Lung (tissue), 12 donors: ENCODE data around the gene HBS1L. TPM values are rescaled to one million over a fixed set of nuclear protein-coding genes. Genes with fewer than 3 reads are reported as not detected.

Experiments used
- ATAC-seq: fragments of 200-7000 bp; cut with Tn5 transposase; one replicate; pipeline ENCODE4 v1.9.1; 2020; ENCODE audit warnings: moderate number of reproducible peaks; ENCODE audit not compliant: insufficient read depth, low FRiP score
- DNase-seq, 3 donors: peaks; one replicate each; pipeline ENCODE4 v3.0.0-alpha.2; 2013 to 2017
- H3K27ac ChIP-seq, 2 donors: one replicate each; pipeline ENCODE4 v1.5.1; 2013; ENCODE audit warnings: mild to moderate bottlenecking in 2 of 2, moderate library complexity in 2 of 2, control low read depth in 1 of 2, inconsistent platforms in 1 of 2, low read depth in 1 of 2, low read length in 1 of 2
- H3K27me3 ChIP-seq, 3 donors: one replicate each; pipeline ENCODE4 v1.5.1; 2013; ENCODE audit warnings: low read length in 2 of 3; ENCODE audit not compliant: control insufficient read depth in 3 of 3, insufficient read depth in 3 of 3
- H3K36me3 ChIP-seq, 4 donors: one replicate each; pipeline ENCODE4 v1.5.1; 2013; ENCODE audit warnings: low read length in 4 of 4, mild to moderate bottlenecking in 1 of 4, moderate library complexity in 1 of 4; ENCODE audit not compliant: control insufficient read depth in 4 of 4, insufficient read depth in 4 of 4
- H3K4me1 ChIP-seq, 5 donors: one replicate each; pipeline ENCODE4 v1.5.1; 2013; ENCODE audit warnings: low read length in 5 of 5, mild to moderate bottlenecking in 2 of 5, moderate library complexity in 1 of 5; ENCODE audit not compliant: control insufficient read depth in 5 of 5, insufficient read depth in 5 of 5
- H3K4me3 ChIP-seq: one replicate; pipeline ENCODE4 v1.5.1; 2013; ENCODE audit warnings: mild to moderate bottlenecking, control low read depth, moderate library complexity
- H3K9ac ChIP-seq, 2 donors: one replicate each; pipeline ENCODE4 v1.5.1; 2013; ENCODE audit warnings: low read length in 2 of 2, control low read depth in 1 of 2; ENCODE audit not compliant: insufficient read depth in 1 of 2
- H3K9me3 ChIP-seq, 4 donors: one replicate each; pipeline ENCODE4 v1.5.1; 2013; ENCODE audit warnings: low read length in 3 of 4, mild to moderate bottlenecking in 1 of 4, moderate library complexity in 1 of 4; ENCODE audit not compliant: control insufficient read depth in 4 of 4, insufficient read depth in 3 of 4
- CTCF ChIP-seq: IDR thresholded peaks from 2 replicates; pipeline ENCODE4 v1.5.1; 2012; ENCODE audit warnings: mild to moderate bottlenecking; ENCODE audit errors: control extremely low read depth, extremely low read depth
- WGBS, 2 donors: extraction: QIAGEN DNeasy Blood & Tissue Kit; methylation state at CpG; one replicate each; pipeline ENCODE4 v1.1.7; 2013; 5-methylcytosine and 5-hydroxymethylcytosine counted together
- polyA plus RNA-seq, 2 donors: library from polyadenylated mRNA; stranded (reverse); fragments of 200-250 nt; gene quantifications; one replicate each; pipeline ENCODE4 v1.2.1, GENCODE V29; 2013
- total RNA-seq, 2 donors: library from RNA; depleted of rRNA in 1 of 2; stranded (reverse); fragments of >200 nt in 1 of 2; gene quantifications; one replicate each; pipeline ENCODE4 v1.2.1, GENCODE V29; 2014 to 2021
- donor health status: control.
- donor health status: control.
- donor health status: Bipolar disorder and iron deficiency.
- donor health status: healthy.
- donor health status: DM: yes; HTN: yes; CAD: no.

HBS1L gene
- total and polyA plus RNA-seq, 4 donors, result 13.1 to 76.3 (median 43.3) TPM

GRCh38 chr6:134997133-134997995 is 57.3 kb downstream of the HBS1L start:
- no peak overlapping the region for H3K27ac ChIP-seq
- ATAC-seq, result no peak
- no peak for TF ChIP-seq CTCF
- 95 to 96% methylated on average over 9 of the region's 9 CpGs for WGBS, 2 donors
- DNase-seq, result no peak
- H3K9ac ChIP-seq, result no peak overlapping the region
- H3K4me3 ChIP-seq, result no peak overlapping the region
- no peaks in the 10 kb centered on the region for H3K27me3 ChIP-seq
- no peaks in the 10 kb centered on the region for H3K4me1 ChIP-seq
- peaks cover 3 to 8% (median 8%) of the 10 kb centered on the region in 4 donors for H3K36me3 ChIP-seq
- H3K9me3 ChIP-seq, result no peaks in the 10 kb centered on the region

- Histone ChIP-seq H3K27me3 (no peaks in the 10 kb centered on the region), H3K9ac (no peak overlapping the region), H3K4me3 (no peak overlapping the region), H3K27ac (no peak overlapping the region), H3K4me1 (no peaks in the 10 kb centered on the region), H3K36me3 (peaks cover 3 to 12% (median 10%) of the 10 kb centered on the region in 4 donors), H3K9me3 (no peaks in the 10 kb centered on the region)
- TF ChIP-seq CTCF, result no peak
- DNase-seq (no peak), ATAC-seq (no peak)
- 97% methylated on average over 1 of the region's 1 CpG for WGBS, 2 donors
Measured at GRCh38 chr6:134995536-134995935, 59.1 kb downstream of the HBS1L start.

GRCh38 chr6:134994431-134994830 is 60.2 kb downstream of the HBS1L start:
- Histone ChIP-seq H3K4me3 (no peak overlapping the region), H3K36me3 (peaks cover 8 to 14% (median 12%) of the 10 kb centered on the region in 4 donors), H3K27me3 (no peaks in the 10 kb centered on the region), H3K4me1 (no peaks in the 10 kb centered on the region), H3K9me3 (no peaks in the 10 kb centered on the region), H3K27ac (no peak overlapping the region), H3K9ac (no peak overlapping the region)
- ATAC-seq (no peak), DNase-seq (no peak)
- TF ChIP-seq CTCF, result no peak
